Measurements from ENCODE around the gene MED8. TPM values are rescaled to one million over a fixed set of nuclear protein-coding genes. Genes with fewer than 3 reads are reported as not detected.

Gene MED8
- total RNA-seq, 2 donors from 2014 or later: 39.2 to 51.3 TPM

- H3K27me3 ChIP-seq: no peaks in the 10 kb centered on the region
- no peak overlapping the region for H3K4me3 ChIP-seq
- no peaks in the 10 kb centered on the region for H3K36me3 ChIP-seq
- no peak for TF ChIP-seq CTCF (IDR thresholded peaks at IDR 0.05)
- H3K9me3 ChIP-seq: no peaks in the 10 kb centered on the region
- peak overlapping the region in 1 of 2 donors; percentile 51 for H3K9ac ChIP-seq (ENCODE audit: low read depth in 2 of 2, low read length in 2 of 2)
- H3K4me1 ChIP-seq: no peaks in the 10 kb centered on the region
- intact Hi-C loops (cut with DNase I): no loop called here
- no peak for DNase-seq
- no peak overlapping the region for H3K27ac ChIP-seq
These were observed 37.9 kb downstream of the MED8 start for GRCh38 chr1:43351421-43352350.

- Histone ChIP-seq H3K9ac (ENCODE audit: low read depth in 2 of 2, low read length in 2 of 2) (no peak overlapping the region), H3K4me1 (no peaks in the 10 kb centered on the region), H3K4me3 (no peak overlapping the region), H3K9me3 (no peaks in the 10 kb centered on the region), H3K36me3 (no peaks in the 10 kb centered on the region), H3K27ac (no peak overlapping the region), H3K27me3 (no peaks in the 10 kb centered on the region)
- no peak for DNase-seq
- intact Hi-C loops (cut with DNase I): no loop called here
- no peak for TF ChIP-seq CTCF (IDR thresholded peaks at IDR 0.05)
These were observed 38.6 kb downstream of the MED8 start for GRCh38 chr1:43350976-43351375.

GRCh38 chr1:43349594-43350306 lies 39.9 kb downstream of the MED8 start:
- peak overlapping the region; percentile 73 to 84 for H3K9ac ChIP-seq (ENCODE audit: low read depth in 2 of 2, low read length in 2 of 2)
- H3K27me3 ChIP-seq: no peaks in the 10 kb centered on the region
- H3K9me3 ChIP-seq: no peaks in the 10 kb centered on the region
- H3K36me3 ChIP-seq: no peaks in the 10 kb centered on the region
- intact Hi-C loops (cut with DNase I): no loop called here
- peak overlapping the region; percentile 43 for H3K4me3 ChIP-seq
- DNase-seq: no peak
- peak overlapping the region; percentile 94 for H3K27ac ChIP-seq
- no peaks in the 10 kb centered on the region for H3K4me1 ChIP-seq
- no peak for TF ChIP-seq CTCF (IDR thresholded peaks at IDR 0.05)

GRCh38 chr1:43348809-43349593 lies 40.6 kb downstream of the MED8 start:
- Histone ChIP-seq H3K9me3 (no peaks in the 10 kb centered on the region), H3K36me3 (no peaks in the 10 kb centered on the region), H3K27me3 (no peaks in the 10 kb centered on the region), H3K4me1 (no peaks in the 10 kb centered on the region), H3K4me3 (peak overlapping the region; percentile 43), H3K9ac (ENCODE audit: low read depth in 2 of 2, low read length in 2 of 2) (peak overlapping the region; percentile 73 to 84), H3K27ac (peak overlapping the region; percentile 94)
- intact Hi-C loops (cut with DNase I): no loop called here
- peak; percentile 92 for DNase-seq
- TF ChIP-seq CTCF (IDR thresholded peaks at IDR 0.05): no peak

- Histone ChIP-seq H3K4me1 (no peaks in the 10 kb centered on the region), H3K27me3 (no peaks in the 10 kb centered on the region), H3K27ac (peak overlapping the region; percentile 94), H3K9me3 (no peaks in the 10 kb centered on the region), H3K9ac (ENCODE audit: low read depth in 2 of 2, low read length in 2 of 2) (peak overlapping the region; percentile 73 to 84), H3K36me3 (no peaks in the 10 kb centered on the region), H3K4me3 (peak overlapping the region; percentile 43)
- DNase-seq: no peak
- intact Hi-C loops (cut with DNase I): no loop called here
- TF ChIP-seq CTCF (IDR thresholded peaks at IDR 0.05): no peak
These were observed 41.2 kb downstream of the MED8 start for GRCh38 chr1:43348343-43348808.

All from colonic mucosa (tissue), 4 donors.